K562 (cell line): ENCODE data around the gene CLEC19A. TPM values are rescaled to one million over a fixed set of nuclear protein-coding genes. Genes with fewer than 3 reads are reported as not detected.

Experiments used
- ATAC-seq: fragments of 200-7000 bp; cut with Tn5 transposase; 3 replicates; pipeline ENCODE4 v1.9.1; 2020; ENCODE audit warnings: moderate library complexity
- BruUV-seq: library from RNA; stranded (reverse); fragments of 400-500 nt; replicated peaks from 2 replicates; lab custom pipeline; 2021; lab: Mats Ljungman, UMichigan
- CTCF ChIA-PET: fragments of 300-600 bp; formaldehyde crosslinking; extraction: SDS; loops from one replicate; lab custom pipeline; 2021; ENCODE audit warnings: low intra/inter-chr PET ratio; lab: Yijun Ruan, JAX
- POLR2A ChIA-PET: fragments of 300-600, 350-650 bp; sonication (Branson Sonifier 250); formaldehyde crosslinking; extraction: SDS; loops from one replicate; lab custom pipeline; 2021; ENCODE audit warnings: antibody characterized with exemption, inconsistent platforms; lab: Yijun Ruan, JAX
- DNase-seq, 4 experiments: peaks; one replicate each; pipeline versions ENCODE4 v3.0.0 to v3.0.0-alpha.2; 2011 to 2018; ENCODE audit warnings: low spot score in 3 of 4, mixed read lengths in 3 of 4; ENCODE audit errors: extremely low read depth in 1 of 4
- FAIRE-seq: peaks from 2 replicates; lab custom pipeline; 2011; peaks lifted over from hg19 to GRCh38; lab: Jason Lieb, UNC
- H2AFZ ChIP-seq: 2 replicates; pipeline ENCODE4 v1.6.0; 2011; ENCODE audit warnings: low read depth, low read length, control low read depth, inconsistent platforms
- H3K27ac ChIP-seq: fragments of 200-600 bp; 3 replicates; pipeline ENCODE4 v1.8.0; 2011; ENCODE audit warnings: low read depth, mild to moderate bottlenecking, control low read depth, inconsistent platforms, low read length, moderate library complexity, mixed read lengths; ENCODE audit errors: extremely low read depth
- H3K27me3 ChIP-seq, 2 experiments: fragments of 300-600 bp in 1 of 2; 2 replicates in 1 of 2; 3 replicates in 1 of 2; pipeline versions ENCODE4 v1.6.0 to v1.8.0; 2011; ENCODE audit warnings: inconsistent platforms in 2 of 2, low read length in 2 of 2, mild to moderate bottlenecking in 1 of 2, mixed read lengths in 1 of 2, moderate library complexity in 1 of 2; ENCODE audit not compliant: control insufficient read depth in 2 of 2, insufficient read depth in 2 of 2
- H3K36me3 ChIP-seq: fragments of 300-600 bp; 3 replicates; pipeline ENCODE4 v1.8.0; 2011; ENCODE audit warnings: mild to moderate bottlenecking, low read length, inconsistent platforms; ENCODE audit not compliant: control insufficient read depth, insufficient read depth
- H3K4me1 ChIP-seq, 2 experiments: fragments of 200-600 bp in 1 of 2; replicated peaks in 1 of 2; 2 replicates in 1 of 2; 3 replicates in 1 of 2; pipeline versions ENCODE4 v1.5.1 to v1.8.0; 2011; ENCODE audit warnings: inconsistent platforms in 2 of 2, low read length in 2 of 2, mild to moderate bottlenecking in 1 of 2, mixed read lengths in 1 of 2, moderate library complexity in 1 of 2; ENCODE audit not compliant: control insufficient read depth in 2 of 2, insufficient read depth in 2 of 2
- H3K4me2 ChIP-seq: 2 replicates; pipeline ENCODE4 v1.6.1; 2011; ENCODE audit warnings: low read length, control low read depth, inconsistent platforms, mixed read lengths; ENCODE audit not compliant: insufficient read depth
- H3K4me3 ChIP-seq: fragments of 200-600 bp; sonication (generic), shearing (Covaris generic); 2 replicates; pipeline ENCODE4 v1.5.1; 2016; ENCODE audit warnings: control low read depth, inconsistent platforms
- H3K79me2 ChIP-seq: fragments of 200-600 bp; 3 replicates; pipeline ENCODE4 v1.8.0; 2011; ENCODE audit warnings: low read length, inconsistent platforms; ENCODE audit not compliant: control insufficient read depth, insufficient read depth
- H3K9ac ChIP-seq, 2 experiments: 2 replicates each; pipeline versions ENCODE4 v1.6.0 to v1.6.1; 2011; ENCODE audit warnings: low read depth in 2 of 2, low read length in 2 of 2, control low read depth in 1 of 2, inconsistent platforms in 1 of 2, mild to moderate bottlenecking in 1 of 2, mixed read lengths in 1 of 2; ENCODE audit not compliant: insufficient read depth in 1 of 2
- H3K9me1 ChIP-seq: one replicate; pipeline ENCODE4 v1.6.0; 2011; ENCODE audit warnings: inconsistent platforms, mild to moderate bottlenecking, low read length, moderate library complexity; ENCODE audit not compliant: control insufficient read depth, insufficient read depth
- H3K9me3 ChIP-seq: replicated peaks from 2 replicates; pipeline ENCODE4 v1.5.1; 2011; ENCODE audit warnings: low read depth, low read length, inconsistent platforms; ENCODE audit not compliant: control insufficient read depth, insufficient read depth
- H4K20me1 ChIP-seq: replicated peaks from 2 replicates; pipeline ENCODE4 v1.6.1; 2011; ENCODE audit warnings: low read length, inconsistent platforms, mixed read lengths; ENCODE audit not compliant: control insufficient read depth, insufficient read depth
- ATF7 ChIP-seq: fragments of 450-650 bp; IDR thresholded peaks from 2 replicates; pipeline ENCODE4 v1.7.1; 2014; ENCODE audit warnings: mild to moderate bottlenecking, moderate library complexity
- CTCFL ChIP-seq: IDR thresholded peaks from 2 replicates; pipeline ENCODE4 v1.6.1; 2011; ENCODE audit warnings: borderline replicate concordance, low read depth, mild to moderate bottlenecking, moderate library complexity, low read length; ENCODE audit not compliant: insufficient read depth, poor library complexity, severe bottlenecking
- ETV6 ChIP-seq, 3 experiments: fragments of 150-350 bp in 1 of 3; sonication (generic) in 1 of 3; formaldehyde crosslinking in 1 of 3; IDR thresholded peaks; 2 replicates each; pipeline versions ENCODE4 v1.6.1 to v1.8.0; 2014 to 2022; ENCODE audit warnings: borderline replicate concordance in 2 of 3, low read depth in 2 of 3, antibody characterized with exemption in 1 of 3, low read length in 1 of 3, mild to moderate bottlenecking in 1 of 3, missing genetic modification reagents in 1 of 3
- NKRF ChIP-seq: fragments of 450-650 bp; IDR thresholded peaks from 2 replicates; pipeline ENCODE4 v1.6.1; 2016; ENCODE audit warnings: borderline replicate concordance
- RAD51 ChIP-seq: fragments of 450-650 bp; IDR thresholded peaks from 2 replicates; pipeline ENCODE4 v1.7.1; 2016; ENCODE audit warnings: low read depth, mild to moderate bottlenecking, borderline replicate concordance
- RBBP5 ChIP-seq: fragments of 200-600 bp; sonication (generic); IDR thresholded peaks from 2 replicates; pipeline ENCODE4 v1.6.1; 2012; ENCODE audit warnings: borderline replicate concordance, mild to moderate bottlenecking, low read length, control low read depth, inconsistent platforms; ENCODE audit not compliant: insufficient read depth, poor library complexity, severe bottlenecking
- SMAD2 ChIP-seq: fragments of 150-350 bp; IDR thresholded peaks from 2 replicates; pipeline ENCODE4 v1.6.1; 2014; ENCODE audit warnings: low read depth, mild to moderate bottlenecking, low read length
- USF2 ChIP-seq: sonication (generic); formaldehyde crosslinking; IDR thresholded peaks from 2 replicates; pipeline ENCODE4 v1.5.0; 2020; ENCODE audit warnings: missing genetic modification reagents
- ZC3H8 ChIP-seq: fragments of 450-650 bp; IDR thresholded peaks from 2 replicates; pipeline ENCODE4 v1.6.1; 2017
- ZNF57 ChIP-seq: fragments of 450-650 bp; formaldehyde crosslinking; IDR thresholded peaks from 2 replicates; pipeline ENCODE4 v1.4.0; 2020; ENCODE audit warnings: mild to moderate bottlenecking, moderate library complexity
- WGBS: fragments of 100-300 bp; shearing (Covaris generic); methylation state at CpG from one replicate; pipeline ENCODE4 v1.1.6; 2016; ENCODE audit warnings: low coverage, mixed read lengths; ENCODE audit not compliant: insufficient coverage; ENCODE audit errors: missing lambda C conversion rate; 5-methylcytosine and 5-hydroxymethylcytosine counted together
- in situ Hi-C: fragments of 300-500 bp; cut with MboI; formaldehyde crosslinking; loops from 4 replicates; pipeline ENCODE4 v1.15.0; 2018; ENCODE audit warnings: inconsistent platforms, mixed read lengths
- intact Hi-C: fragments of 100-400 bp; cut with micrococcal nuclease; formaldehyde crosslinking; loops from 2 replicates; pipeline ENCODE4 v1.14.2; 2022
- polyA plus RNA-seq, 8 experiments: library from polyadenylated mRNA; depleted of rRNA in 4 of 8; stranded (reverse) in 5 of 8; unstranded in 3 of 8; fragments of >200 nt; fragmentation: Nextera tagmentation in 2 of 8; fragmentation: Illumina TruSeq in 1 of 8; extraction: Ambion mirVana in 2 of 8; extraction: Trizol in 1 of 8; gene quantifications; 2 replicates each; pipeline versions ENCODE4 v1.2.1 to v1.2.3, GENCODE V29; 2011 to 2014; ENCODE audit warnings: inconsistent platforms in 1 of 8, missing spikeins in 1 of 8
- total RNA-seq, 7 experiments: library from RNA; depleted of rRNA in 6 of 7; stranded (reverse); fragments of >200 nt in 6 of 7; fragmentation: Illumina TruSeq in 2 of 7; extraction: Trizol in 2 of 7; gene quantifications; 2 replicates each; pipeline versions ENCODE4 v1.2.1 to v1.2.3, GENCODE V29; 2011 to 2021; ENCODE audit warnings: low replicate concordance in 1 of 7

The CLEC19A gene
- total and polyA plus RNA-seq, 9 of the 15 experiments (the other 6 are each of a cell fraction or from before 2014, with no cell fraction given) = not detected

- TF ChIP-seq ATF7 (no peak), SMAD2 (no peak), NKRF (no peak), CTCFL (no peak), RAD51 (peak; percentile 51; the same call in 1 of the 2 replicates), ETV6 (IDR thresholded peaks at IDR 0.05; ENCODE audit: borderline replicate concordance in 1 of 2, low read depth in 2 of 2, low read length in 1 of 2) (no peak), ETV6 (CRISPR knock-in tag; IDR thresholded peaks at IDR 0.05; ENCODE audit: borderline replicate concordance) (no peak), USF2 (CRISPR knock-in tag) (peak; percentile 75), RBBP5 (no peak), ZNF57 (CRISPR knock-in tag) (no peak), ZC3H8 (no peak)
- Histone ChIP-seq H3K4me3 (no peak overlapping the region), H3K36me3 (no peaks in the 10 kb centered on the region), H3K9me1 (no peaks in the 10 kb centered on the region), H3K9ac (no peak overlapping the region), H3K79me2 (no peaks in the 10 kb centered on the region), H3K27ac (no peak overlapping the region), H3K9me3 (no peaks in the 10 kb centered on the region), H4K20me1 (no peaks in the 10 kb centered on the region), H3K4me1 (peaks cover 0 to 4% of the 10 kb centered on the region in 2 experiments; a peak in 1 of 5 replicates), H3K27me3 (peaks cover 0 to 5% of the 10 kb centered on the region in 2 experiments; a peak in 1 of 5 replicates), H2AFZ (no peak overlapping the region), H3K4me2 (no peak overlapping the region)
- POLR2A ChIA-PET = interaction anchor here (0.8 kb wide), 1 partner anchor 9 kb away, joined by 3 read pairs; no protein-coding TSS in a partner anchor
- no peak for FAIRE-seq
- ATAC-seq = peak; percentile 43
- BruUV-seq = no TSS peak
- intact Hi-C loops (no loop called here), in situ Hi-C loops (no loop called here)
- 5% methylated on average over 4 of the region's 4 CpGs for WGBS
- DNase-seq = no peak
- CTCF ChIA-PET = no interaction called here
These were observed 70.8 kb downstream of the CLEC19A start for GRCh38 chr16:19356024-19356952.
